HG02938 (cell line): Measurements from ENCODE around the gene CLEC16A.

ENCODE experiments used
- ATAC-seq: cut with Tn5 transposase; IDR thresholded peaks from one replicate; pipeline ENCODE4 v1.9.1; 2021; ENCODE audit warnings: mild to moderate bottlenecking, moderate library complexity; ENCODE audit not compliant: unreplicated experiment

The CLEC16A gene

GRCh38 chr16:11108466-11108805 lies 164.1 kb downstream of the CLEC16A start:
- ATAC-seq = no peak

- ATAC-seq = no peak
Measured at GRCh38 chr16:11109566-11109965, 165.2 kb downstream of the CLEC16A start.

GRCh38 chr16:11111150-11111549 lies 166.8 kb downstream of the CLEC16A start:
- ATAC-seq = no peak

- ATAC-seq = no peak
Measured at GRCh38 chr16:11111856-11112634, 167.7 kb downstream of the CLEC16A start.

GRCh38 chr16:11112723-11113348 lies 168.5 kb downstream of the CLEC16A start:
- no peak for ATAC-seq

GRCh38 chr16:11114366-11115164 lies 170.2 kb downstream of the CLEC16A start:
- no peak for ATAC-seq

GRCh38 chr16:11117576-11118211 lies 173.3 kb downstream of the CLEC16A start:
- ATAC-seq = no peak

GRCh38 chr16:11118479-11118878 lies 174.1 kb downstream of the CLEC16A start:
- ATAC-seq = no peak

- ATAC-seq = no peak
Measured at GRCh38 chr16:11121083-11121608, 176.8 kb downstream of the CLEC16A start.

- no peak for ATAC-seq
Measured at GRCh38 chr16:11121914-11122692, 177.7 kb downstream of the CLEC16A start.

GRCh38 chr16:11123666-11124065 lies 179.3 kb downstream of the CLEC16A start:
- ATAC-seq = no peak

GRCh38 chr16:11125936-11126335 lies 181.6 kb downstream of the CLEC16A start:
- ATAC-seq = no peak

GRCh38 chr16:11126399-11127054 lies 182.2 kb downstream of the CLEC16A start:
- ATAC-seq = no peak

- ATAC-seq = no peak
Measured at GRCh38 chr16:11127610-11128195, 183.3 kb downstream of the CLEC16A start.

GRCh38 chr16:11128211-11129141 lies 184.1 kb downstream of the CLEC16A start:
- no peak for ATAC-seq

- ATAC-seq = no peak
Measured at GRCh38 chr16:11129378-11129781, 185.0 kb downstream of the CLEC16A start.

GRCh38 chr16:11130978-11131665 lies 186.8 kb downstream of the CLEC16A start:
- ATAC-seq = no peak

- ATAC-seq = no peak
Measured at GRCh38 chr16:11131706-11132105, 187.3 kb downstream of the CLEC16A start.
